GM21423 (cell line): Measurements from ENCODE around the gene CCRL2.
"Not testable (repeated sequence)": the region's sequence is repeated elsewhere in the genome, so short reads cannot be mapped to it uniquely, and the experiment has no call there.

ENCODE experiments used
- ATAC-seq: cut with Tn5 transposase; IDR thresholded peaks from one replicate; pipeline ENCODE4 v1.9.1; 2021; ENCODE audit warnings: mild to moderate bottlenecking, moderate library complexity; ENCODE audit not compliant: unreplicated experiment

The CCRL2 gene

DNA sequence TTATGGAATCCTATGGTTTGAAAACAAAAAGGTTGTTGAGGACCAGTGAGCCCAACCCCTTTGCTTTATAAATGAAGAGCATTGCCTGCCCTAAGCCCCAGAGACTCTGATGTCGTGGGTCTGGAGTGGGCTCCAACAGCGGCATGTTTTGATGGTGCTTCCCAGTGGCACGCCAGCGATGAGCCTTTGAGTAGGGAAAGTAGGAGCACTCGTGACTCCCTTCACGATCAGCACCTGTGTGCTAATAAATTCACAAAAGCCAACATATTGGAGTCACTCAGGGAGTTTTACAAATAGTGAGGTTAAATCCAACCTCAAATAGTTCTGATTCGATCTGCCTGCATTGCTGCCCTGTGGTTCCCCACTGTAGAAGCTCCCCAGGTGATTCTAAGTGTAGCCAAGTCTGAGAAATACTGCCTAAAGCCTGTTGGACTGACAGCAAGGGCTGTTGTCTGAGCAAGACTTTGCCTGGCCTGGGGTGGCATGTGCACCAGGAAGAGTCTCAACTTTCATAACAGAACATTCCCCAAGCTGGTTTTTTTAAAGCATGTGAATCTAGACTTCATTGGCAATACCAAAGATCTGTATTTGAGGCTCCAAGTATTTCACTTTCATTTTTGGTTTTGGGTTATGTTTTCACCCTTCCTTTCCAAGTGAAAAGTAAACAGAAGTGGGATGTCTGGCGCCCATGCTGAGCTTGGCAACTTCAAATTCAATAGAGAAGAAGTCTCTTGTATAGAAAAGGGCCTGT, 26.4 kb upstream of the CCRL2 start:
- ATAC-seq: no peak

DNA sequence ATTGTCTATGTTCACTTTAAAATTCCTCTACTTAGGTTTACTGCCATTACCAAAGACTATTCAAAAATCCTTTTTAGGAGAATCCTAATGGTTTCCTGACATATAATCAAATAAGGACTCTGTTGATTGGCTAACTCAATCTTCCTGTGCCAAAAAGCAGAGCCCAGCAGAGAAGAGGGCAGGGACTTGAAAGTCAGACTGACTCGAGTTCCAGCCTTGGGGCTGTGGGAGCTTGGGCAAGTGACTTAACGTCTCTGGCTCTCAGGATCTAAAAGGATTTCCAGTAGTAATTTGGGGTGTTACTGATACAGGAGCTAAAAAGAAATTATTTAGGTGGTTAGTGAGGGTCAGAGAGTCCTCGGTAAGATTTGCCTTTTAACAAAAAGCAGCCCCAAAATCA, 25.4 kb upstream of the CCRL2 start:
- ATAC-seq: no peak

DNA sequence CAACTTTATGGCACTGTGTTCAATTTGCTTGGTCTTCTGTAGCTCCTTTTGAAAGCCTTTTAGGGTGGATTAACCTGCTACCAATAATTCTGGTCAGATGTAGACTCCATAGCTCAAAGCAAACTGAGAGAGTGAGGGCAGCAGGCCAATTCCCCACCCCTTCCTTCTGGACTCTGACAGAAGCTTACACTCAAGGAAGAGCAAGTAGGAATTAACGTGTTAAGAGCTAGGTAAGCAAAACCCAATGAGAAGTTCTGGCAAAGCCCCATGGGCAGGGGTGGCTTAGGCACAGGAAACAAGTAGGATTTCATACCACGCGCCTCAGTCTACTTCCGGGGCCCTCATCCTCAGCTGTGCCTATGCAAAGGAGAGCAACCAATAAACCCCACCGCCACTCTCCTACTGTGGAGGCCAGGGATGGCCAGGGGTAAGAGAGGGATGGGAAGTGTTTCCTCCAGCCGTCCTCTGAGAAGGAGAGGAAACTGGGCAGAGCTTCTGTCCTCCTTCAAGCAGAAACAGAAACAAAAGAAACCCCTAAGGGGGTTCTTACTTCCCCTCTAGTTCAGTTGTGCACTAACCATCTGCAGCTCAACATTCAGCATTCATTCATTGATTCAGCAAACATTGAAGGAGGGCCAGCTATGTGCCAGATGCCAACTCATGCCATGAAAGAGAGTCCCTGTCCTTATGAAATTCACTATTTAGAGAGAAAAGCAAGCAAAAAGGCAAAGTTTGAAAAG, 23.7 kb upstream of the CCRL2 start:
- ATAC-seq: no peak

DNA sequence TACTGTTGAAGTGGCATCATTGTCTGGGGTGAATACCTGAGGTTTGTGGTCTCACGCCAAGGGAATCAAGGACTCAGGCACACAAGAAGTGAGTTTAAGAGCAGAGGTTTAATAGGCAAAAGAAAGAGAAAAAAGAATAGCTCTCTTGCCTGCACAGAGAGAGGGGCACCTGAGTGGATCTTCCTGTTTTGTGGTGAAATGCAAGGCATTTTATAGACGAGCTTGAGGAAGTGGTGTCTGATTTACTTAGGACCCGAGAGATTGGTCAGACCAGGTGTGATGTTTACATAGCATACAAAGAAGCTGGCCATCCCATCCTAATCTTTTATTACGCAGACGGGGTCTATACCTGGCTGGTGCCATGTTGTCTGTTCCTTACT, 23.1 kb upstream of the CCRL2 start:
- no peak for ATAC-seq

DNA sequence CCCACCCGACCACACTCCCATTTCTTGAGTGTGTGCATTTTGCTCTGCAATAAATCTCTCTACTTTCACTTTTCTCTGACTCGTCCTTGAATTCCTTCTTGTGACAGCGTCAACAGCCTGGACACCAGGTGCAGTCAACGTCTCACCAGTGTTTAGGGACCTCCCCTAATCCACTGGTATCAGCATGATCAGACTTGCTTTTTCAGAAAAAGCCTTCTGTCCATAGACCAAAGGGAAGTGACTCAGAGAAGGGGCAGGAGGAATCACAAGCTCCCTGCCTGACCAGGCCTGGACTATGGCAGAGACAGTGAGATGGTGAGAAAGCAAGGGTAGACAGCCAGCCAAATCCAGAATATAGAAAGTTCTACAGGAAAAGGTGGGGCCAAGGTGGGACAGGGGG, 20.9 kb upstream of the CCRL2 start:
- no peak for ATAC-seq

DNA sequence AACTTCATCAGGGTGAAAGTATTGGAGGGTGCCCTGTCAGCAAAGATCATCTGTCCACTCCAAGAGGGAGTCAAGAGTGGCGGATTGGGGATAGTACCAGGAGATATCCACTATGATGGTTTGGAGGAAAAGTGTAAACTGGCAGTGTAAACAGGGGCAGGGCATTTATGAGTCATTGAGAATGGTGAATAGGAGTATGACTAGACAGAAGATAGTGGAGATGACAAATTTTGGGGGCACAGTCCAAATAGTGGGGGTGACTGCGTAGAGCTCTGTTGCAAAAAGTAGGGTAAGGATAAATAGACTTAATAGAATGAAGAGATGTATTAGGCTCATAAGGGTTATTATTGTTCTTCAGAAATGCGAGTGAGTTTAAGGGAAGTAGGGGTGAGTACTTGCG, 18.2 kb upstream of the CCRL2 start:
- ATAC-seq: not testable (repeated sequence)

DNA sequence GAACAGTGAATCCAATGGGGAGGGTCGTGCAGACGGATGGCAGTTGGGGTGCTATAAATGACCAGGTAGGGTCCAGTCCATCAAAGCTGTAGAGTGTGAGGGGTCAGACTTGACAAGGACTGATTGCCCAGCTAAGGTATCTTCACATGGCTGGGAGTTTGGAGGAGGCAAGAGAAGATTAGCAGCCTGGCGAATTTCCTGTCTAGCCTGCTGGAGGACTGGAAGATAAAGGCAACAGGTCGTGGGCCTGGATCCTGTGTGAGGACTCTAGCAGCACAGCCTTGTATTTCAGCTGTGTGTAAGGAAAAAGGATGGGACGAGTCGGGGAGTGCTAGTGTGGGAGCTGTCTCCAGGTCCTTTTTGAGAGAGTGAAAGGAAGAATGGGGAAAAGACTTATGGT, 17.8 kb upstream of the CCRL2 start:
- no peak for ATAC-seq

DNA sequence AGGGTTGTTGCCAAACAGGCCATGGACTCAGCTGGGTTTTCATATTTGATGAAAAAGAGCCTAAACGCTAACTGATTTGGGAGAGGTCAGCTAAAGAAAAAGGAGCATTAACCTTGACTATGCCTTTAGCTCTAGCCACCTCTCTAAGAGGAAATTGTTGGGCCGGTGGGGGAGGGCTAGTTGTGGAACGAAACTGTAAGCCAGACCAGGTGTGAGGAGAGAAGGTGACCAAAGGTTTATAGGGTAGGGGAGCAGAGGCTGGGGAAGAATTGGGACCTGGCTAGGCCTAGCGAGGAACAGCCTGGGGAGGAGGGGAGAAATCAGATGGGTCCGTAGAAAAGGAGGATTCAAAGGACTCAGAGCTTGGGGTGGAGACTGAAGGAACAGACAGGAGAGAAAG, 15.5 kb upstream of the CCRL2 start:
- not testable (repeated sequence) for ATAC-seq

DNA sequence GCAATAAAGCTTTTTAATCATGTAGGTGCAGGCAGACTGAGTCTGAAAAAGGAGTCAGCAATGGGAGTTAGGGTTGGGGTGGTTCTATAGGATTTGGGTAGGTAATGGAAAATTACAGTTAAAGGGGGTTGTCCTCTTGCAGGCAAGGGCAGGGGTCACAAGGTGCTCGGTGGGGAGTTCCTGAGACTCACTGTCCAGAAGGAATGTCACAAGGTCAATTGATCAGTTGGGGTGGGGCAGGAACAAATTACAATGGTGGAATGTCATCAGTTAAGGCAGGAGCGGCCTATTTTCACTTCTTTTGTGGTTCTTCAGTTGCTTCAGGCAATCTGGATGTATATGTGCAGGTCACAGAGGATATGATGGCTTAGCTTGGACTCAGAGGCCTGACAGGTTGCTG, 14.0 kb upstream of the CCRL2 start:
- no peak for ATAC-seq

DNA sequence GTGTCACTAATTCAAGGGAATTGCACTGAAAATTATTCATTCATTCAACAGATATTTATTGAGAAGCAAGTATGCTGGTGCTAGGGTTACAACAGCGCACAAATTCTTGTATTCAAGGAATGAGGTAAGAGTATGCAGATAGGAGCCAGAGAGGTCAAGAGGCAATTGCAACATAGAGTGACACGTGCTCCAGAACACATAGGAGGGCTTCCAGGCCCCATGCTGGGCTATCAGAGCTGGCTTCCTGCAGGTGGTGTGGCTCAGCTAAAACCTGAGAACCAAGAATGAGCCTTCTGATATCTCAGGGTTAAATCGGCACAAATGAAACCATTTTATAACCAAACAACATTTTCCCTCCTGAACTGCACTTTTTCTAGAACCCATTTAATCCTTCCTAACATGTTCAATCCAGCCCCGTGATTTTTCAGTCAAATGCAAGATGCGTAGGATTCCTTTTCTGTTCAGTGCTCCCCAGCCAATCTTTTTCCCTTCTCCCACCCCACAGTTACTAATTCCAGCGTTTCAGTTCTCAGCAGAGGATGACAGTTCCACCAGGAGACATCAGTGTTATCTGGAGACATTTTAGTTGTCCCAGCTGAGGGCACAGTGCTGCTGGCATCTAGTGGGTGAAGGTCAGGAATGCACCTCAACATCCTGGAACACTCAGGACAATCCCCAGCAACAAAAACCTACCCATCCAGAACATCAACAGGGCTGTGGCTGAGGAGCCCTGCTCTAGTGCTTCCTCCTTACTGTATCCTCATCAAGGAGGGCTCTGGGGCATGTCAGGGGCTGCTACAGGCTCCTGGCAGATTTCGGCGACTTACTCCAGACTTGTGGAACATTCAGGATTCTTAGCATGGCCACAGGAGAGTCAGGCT, 13.3 kb upstream of the CCRL2 start:
- no peak for ATAC-seq

DNA sequence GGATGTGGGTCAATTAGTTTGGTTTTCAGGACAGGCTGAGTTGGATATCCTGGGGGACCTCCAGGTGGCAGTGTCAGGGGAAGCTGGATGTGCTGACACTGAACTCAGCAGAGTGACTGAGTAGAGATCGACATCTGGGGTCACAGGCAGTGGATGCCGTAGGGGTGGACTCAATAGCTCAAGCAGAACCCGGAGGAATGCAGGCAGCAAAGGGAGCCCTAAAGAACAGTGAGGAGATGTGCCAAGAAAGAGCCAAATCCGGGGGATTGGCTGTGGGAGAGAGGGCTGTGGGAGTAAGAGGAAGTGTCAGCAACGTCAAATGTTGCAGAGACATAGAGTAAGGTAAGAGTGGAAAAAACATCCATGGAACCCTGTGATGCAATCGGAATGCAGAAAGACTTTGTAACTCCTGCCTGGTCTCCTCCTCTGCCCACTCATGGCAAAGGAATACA, 11.8 kb upstream of the CCRL2 start:
- ATAC-seq: no peak

DNA sequence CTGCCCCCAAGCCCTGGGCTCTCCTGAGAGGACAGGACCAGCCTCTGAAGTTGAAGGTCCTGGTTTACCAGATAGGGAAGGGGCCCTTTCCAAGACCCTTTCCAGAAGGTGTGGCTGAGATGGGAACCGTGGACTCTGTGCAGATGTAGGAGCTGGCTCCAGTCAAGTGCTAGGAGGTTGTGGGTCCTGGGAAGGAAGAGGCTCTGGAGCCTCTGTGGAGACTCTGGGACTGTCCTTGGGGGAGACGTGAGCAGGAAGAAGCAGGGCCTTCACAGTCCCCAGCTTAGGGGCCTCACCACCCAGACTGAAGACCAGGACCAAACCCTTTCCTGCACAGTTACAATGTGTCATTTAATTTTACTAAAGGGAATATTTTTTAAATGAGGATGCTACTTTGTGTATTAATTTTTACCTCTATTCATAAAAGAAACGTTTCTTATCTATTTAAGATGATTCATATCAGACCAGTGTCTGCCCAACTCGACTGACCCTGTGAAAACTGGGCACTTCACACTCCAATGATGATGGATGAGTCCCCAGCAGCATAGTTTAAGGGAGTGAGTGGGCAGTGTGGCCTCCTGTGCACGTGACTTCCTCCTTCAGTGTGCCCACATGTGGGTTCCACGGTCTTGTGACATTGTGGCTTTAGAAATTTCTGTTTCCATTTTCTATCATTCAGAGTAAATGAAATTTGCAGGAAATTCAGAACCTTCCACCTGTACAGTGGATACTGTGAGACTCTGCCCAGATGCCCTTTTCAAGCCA, 11.1 kb upstream of the CCRL2 start:
- no peak for ATAC-seq

DNA sequence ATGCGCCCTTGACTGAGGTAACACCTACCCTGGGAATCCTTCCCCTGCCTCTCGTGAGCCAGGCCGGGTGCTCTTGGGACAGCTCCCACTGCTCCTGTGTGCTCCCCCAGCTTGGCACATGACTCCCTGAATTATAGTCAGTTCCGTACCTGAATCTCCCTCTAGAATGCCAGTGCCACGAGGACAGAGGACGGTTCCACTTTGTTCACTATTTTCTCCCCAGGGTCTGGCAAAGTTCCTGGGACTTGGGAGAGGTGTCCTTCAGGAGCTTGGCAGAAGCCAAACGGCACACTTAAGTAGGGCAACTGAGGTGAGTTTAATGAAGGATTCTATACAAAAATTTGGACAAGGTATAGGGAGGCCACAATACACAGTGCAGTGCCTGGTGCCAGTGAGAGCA, 9.9 kb upstream of the CCRL2 start:
- no peak for ATAC-seq

DNA sequence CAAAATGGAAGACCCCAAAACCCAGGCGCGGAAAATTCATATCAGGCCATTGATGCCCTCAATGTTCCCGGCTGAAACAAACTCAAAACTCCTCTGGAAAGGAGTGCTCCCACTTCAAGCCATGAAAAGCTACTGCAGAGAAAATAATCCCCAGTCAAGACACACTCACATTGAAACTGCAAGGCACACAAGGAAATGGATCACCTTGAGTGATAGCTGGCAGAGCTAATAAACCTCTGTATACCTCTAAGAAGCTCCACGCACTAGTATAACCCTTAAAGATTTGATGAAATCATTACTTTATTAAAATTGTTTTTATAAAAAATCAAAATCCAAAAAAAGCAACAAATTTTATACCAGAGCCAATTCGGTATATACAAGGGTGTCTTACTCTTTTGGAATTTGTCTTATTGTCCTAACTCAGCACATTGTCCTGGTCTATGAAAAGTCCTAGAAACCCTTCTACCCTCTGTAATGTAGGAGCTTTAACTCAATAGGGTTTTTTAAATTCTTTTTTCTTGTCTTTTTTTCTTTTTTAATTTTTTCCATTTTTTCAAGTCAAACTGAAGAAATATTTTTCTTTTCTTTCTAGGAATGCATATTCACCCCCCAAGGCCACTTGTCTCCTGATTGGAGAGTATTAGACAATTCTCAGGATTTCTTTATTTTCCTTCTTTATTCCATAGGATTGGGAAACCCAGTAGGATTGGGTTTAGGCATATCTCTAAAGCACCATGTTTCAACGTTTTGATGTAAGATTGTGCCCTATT, 8.7 kb upstream of the CCRL2 start:
- ATAC-seq: no peak

DNA sequence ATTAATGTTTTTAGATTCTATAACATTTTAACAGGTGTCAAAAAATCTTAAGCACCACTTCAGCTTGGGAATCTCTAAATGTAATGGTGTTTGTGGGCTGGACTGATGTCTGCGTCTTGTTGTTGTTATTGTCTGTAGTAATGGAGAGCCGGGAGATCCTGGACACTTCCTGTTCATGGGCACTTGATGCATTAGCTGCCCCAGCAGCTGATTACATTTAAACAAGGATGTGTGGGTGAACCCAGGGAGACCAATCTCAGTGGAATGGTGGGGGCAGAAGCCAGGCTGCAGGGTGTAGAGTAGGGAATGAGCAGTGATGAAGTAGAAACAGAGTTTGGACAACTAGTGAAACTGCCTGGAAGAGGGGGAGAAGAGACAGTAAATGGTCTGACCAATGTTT, 8.0 kb upstream of the CCRL2 start:
- no peak for ATAC-seq

DNA sequence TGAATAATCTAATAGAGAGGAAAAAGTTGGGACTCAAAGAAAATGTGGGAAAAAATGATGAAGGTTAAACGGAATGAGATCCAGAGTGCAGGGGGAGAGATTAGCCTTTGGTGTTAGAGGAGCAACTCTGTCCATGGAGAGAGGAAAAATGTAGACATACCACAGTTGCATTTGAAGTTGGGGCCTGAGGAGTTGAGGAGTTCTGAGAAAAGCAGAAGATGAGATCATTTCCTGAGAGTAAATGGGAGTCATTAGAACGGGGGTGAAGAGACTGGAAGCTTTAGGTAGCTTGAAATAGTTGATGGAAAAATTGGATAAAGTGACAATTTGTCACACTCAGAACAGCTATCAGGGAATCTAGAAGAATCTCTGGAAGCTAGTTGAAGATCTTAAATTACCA, 7.5 kb upstream of the CCRL2 start:
- no peak for ATAC-seq

DNA sequence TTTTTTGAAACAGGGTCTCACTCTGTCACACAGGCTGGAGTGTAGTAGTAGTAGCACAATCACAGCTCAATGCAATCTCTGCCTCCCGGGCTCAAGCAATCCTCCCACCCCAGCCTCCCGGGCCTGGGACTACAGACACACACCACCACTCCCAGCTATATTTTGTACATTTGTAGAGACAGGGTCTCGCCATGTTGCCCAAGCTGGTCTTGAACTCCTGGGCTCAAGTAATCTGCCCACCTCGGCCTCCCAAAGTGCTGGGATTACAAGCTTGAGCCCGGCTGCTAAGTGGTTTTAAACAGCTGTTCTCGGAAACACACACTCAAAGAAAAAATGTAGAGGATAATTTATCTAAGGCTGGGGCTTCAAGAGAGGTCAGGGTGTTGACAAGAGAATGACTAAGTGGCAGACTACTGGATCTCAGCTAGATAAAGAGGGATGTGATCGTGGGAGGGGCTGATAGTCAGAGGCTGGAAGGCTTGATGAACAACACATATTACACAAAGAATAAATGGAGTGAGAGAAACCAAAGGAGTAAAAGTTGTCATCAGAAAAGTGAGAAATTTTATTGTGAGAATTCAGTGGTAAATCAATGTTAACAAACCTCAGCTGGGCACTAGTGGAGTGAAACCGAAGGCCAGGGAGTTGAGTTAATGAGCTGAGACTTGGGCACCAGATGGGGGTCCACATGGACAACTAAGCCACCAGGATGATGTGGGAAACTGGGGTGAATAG, 6.9 kb upstream of the CCRL2 start:
- ATAC-seq: no peak

DNA sequence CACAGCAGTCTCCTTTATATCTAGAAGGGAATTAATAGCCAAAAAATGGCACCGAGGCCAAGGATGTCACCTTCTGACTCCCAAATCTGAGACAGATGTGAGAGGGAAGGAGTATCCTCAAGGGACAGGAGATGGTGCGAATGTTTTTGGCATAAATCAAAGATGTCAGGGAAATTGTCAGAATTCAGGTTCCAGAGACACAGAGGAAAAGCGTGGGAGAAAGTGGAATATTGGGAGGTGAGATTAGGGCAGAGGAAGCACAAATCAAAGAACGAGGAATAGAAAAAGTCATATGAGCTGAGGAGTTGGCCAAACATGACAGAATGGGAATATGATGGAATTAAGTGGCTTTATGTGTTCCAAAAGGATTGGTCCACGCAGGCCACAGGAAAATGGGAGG, 6.2 kb upstream of the CCRL2 start:
- ATAC-seq: no peak

DNA sequence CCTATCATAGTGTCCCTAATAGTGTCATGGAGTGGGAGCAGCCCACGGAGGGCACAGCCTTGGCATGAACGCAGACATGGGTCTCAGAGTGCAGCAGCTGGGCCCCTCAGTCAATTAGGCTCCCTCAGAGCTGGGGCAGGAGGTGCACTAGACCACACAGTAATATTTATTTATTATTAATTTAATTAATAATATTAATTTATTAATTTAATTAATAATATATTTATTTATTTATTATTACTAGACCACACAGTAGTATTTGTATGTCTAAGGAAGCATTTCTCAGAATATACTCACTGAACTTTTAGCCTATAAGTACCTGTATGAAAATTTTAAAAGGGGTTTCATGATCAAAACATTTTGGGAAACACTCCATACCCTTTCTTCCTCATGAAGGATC, 5.5 kb upstream of the CCRL2 start:
- no peak for ATAC-seq
